ENCODE results near the gene TMEM229B.

The TMEM229B gene

DNA sequence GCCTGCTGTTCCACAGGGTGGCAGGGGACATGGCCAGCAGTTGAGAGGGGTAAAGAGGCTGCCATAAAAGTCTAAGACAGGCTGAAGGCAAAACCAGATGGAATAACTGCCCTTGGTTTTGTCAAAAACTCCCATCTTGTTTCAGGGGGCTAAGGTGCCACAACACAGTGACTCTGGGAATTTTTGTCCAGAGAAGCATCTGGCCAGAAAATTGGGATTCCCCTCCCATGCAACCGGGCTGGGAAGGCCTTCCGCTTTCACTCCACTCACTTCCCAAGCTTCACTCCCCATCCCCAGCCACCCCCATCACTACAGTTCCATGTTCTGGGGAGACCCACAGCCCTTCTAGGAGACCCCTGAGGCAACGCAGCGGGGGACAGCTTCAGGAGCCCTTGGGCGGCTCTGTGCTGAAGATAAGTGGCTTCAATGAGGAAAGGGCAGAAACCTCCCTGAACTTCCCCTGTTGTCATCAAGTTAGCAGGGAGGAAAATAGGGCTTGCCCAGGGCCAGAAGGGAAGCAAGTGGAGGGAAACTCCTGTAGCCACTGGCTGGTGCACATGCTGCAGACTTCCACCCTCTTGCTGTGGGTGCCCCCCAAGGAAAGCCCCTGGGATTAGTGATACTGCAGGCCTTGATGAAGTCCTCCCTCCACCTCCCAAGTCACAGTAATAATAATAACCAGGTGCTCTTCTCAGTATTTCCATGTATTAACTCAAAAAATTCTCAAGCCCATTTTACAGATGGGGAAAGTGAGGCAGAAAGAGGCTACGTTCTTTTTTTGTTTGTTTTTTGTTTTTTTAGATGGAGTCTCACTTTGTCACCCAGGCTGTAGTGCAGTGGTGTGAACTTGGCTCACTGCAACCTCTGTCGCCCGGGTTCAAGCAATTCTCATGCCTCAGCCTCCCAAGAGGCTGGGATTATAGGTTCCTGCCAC, 6.0 kb downstream of the TMEM229B start:
- Histone ChIP-seq H3K9me3 (ENCODE audit: control insufficient read depth, low read depth, low read length) (no peaks in the 10 kb centered on the region), H3K4me1 (ENCODE audit: control insufficient read depth, low read depth, low read length) (no peaks in the 10 kb centered on the region), H3K9ac (ENCODE audit: low read length) (no peak overlapping the region), H3K36me3 (ENCODE audit: control insufficient read depth, low read depth, low read length) (no peaks in the 10 kb centered on the region), H3K27ac (ENCODE audit: low read length) (no peak overlapping the region), H3K27me3 (ENCODE audit: control insufficient read depth, insufficient read depth, low read length) (no peaks in the 10 kb centered on the region), H3K4me3 (ENCODE audit: low read length) (no peak overlapping the region)

GRCh38 chr14:67480011-67480410, 8.5 kb downstream of the TMEM229B start:
- Histone ChIP-seq H3K27me3 (ENCODE audit: control insufficient read depth, insufficient read depth, low read length) (no peaks in the 10 kb centered on the region), H3K27ac (ENCODE audit: low read length) (no peak overlapping the region), H3K4me3 (ENCODE audit: low read length) (no peak overlapping the region), H3K36me3 (ENCODE audit: control insufficient read depth, low read depth, low read length) (no peaks in the 10 kb centered on the region), H3K9me3 (ENCODE audit: control insufficient read depth, low read depth, low read length) (no peaks in the 10 kb centered on the region), H3K9ac (ENCODE audit: low read length) (no peak overlapping the region), H3K4me1 (ENCODE audit: control insufficient read depth, low read depth, low read length) (no peaks in the 10 kb centered on the region)

GRCh38 chr14:67478800-67479084, 9.8 kb downstream of the TMEM229B start:
- H3K27me3 ChIP-seq (ENCODE audit: control insufficient read depth, insufficient read depth, low read length), result no peaks in the 10 kb centered on the region
- no peak overlapping the region for H3K9ac ChIP-seq (ENCODE audit: low read length)
- no peak overlapping the region for H3K4me3 ChIP-seq (ENCODE audit: low read length)
- H3K9me3 ChIP-seq (ENCODE audit: control insufficient read depth, low read depth, low read length), result no peaks in the 10 kb centered on the region
- no peaks in the 10 kb centered on the region for H3K36me3 ChIP-seq (ENCODE audit: control insufficient read depth, low read depth, low read length)
- H3K4me1 ChIP-seq (ENCODE audit: control insufficient read depth, low read depth, low read length), result no peaks in the 10 kb centered on the region
- H3K27ac ChIP-seq (ENCODE audit: low read length), result no peak overlapping the region

DNA sequence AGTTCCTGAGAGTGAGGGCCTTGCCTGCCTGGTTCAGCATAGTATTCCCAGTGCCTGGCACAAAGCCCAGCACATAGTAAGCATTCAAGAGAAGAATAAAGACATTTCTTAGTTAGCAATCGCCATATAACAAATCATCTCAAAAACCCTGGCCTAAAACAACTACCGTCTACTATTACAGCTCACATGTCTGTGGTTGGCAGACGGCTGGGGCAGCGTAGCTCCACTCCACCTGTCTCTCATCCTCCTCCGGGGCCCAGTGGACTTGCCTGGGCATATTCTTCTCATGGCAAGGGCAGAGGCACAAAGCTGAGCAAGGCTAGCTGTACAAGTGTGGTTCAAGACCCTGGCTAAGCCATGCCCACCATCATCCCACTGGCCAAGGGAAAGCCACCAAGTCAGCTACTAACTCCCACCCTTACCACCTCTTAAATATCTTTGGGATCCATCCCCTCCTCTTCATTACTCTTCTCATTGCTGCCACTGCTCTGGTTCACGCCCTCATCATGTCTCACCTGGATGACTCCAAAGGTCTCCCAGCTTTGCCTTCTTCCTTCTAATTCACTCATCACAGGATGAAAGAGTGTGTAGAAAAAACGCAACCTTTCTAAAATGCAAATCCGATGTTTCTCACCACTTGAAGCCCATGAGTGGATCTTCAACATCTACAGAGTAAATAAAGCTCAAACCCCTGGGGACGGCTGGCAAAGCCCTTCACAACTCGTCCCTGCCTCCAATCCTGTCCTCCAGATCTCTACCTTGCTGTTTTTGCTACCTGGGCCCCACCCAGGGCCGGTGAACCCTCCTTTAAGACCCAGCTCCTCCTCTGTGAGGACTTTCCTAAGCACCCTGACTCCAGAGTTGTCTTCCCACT, 10.4 kb downstream of the TMEM229B start:
- H3K9ac ChIP-seq (ENCODE audit: low read length), result no peak overlapping the region
- no peaks in the 10 kb centered on the region for H3K4me1 ChIP-seq (ENCODE audit: control insufficient read depth, low read depth, low read length)
- no peaks in the 10 kb centered on the region for H3K36me3 ChIP-seq (ENCODE audit: control insufficient read depth, low read depth, low read length)
- H3K27ac ChIP-seq (ENCODE audit: low read length), result no peak overlapping the region
- H3K9me3 ChIP-seq (ENCODE audit: control insufficient read depth, low read depth, low read length), result no peaks in the 10 kb centered on the region
- no peak overlapping the region for H3K4me3 ChIP-seq (ENCODE audit: low read length)
- H3K27me3 ChIP-seq (ENCODE audit: control insufficient read depth, insufficient read depth, low read length), result no peaks in the 10 kb centered on the region

DNA sequence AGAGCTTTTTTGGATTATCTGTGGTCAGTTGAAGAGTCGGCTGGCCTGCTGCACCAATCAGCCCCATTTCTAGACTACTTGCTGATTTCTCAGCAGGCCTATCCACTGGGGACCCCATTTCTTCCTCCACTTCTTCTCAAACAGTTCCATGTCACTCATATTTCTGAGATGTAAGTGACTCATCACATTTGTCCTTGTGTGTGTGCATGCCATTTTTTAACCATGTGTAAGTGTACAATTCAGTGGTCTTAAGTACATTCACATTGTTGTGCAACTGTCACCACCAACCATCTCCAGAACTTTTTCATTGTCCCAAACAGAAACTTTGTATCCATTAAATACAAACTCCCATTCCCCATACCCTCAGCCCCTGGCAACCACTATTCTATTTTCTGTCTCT, 14.2 kb downstream of the TMEM229B start:
- H3K36me3 ChIP-seq (ENCODE audit: control insufficient read depth, low read depth, low read length), result no peaks in the 10 kb centered on the region
- H3K27me3 ChIP-seq (ENCODE audit: control insufficient read depth, insufficient read depth, low read length), result no peaks in the 10 kb centered on the region
- no peaks in the 10 kb centered on the region for H3K4me1 ChIP-seq (ENCODE audit: control insufficient read depth, low read depth, low read length)
- no peak overlapping the region for H3K9ac ChIP-seq (ENCODE audit: low read length)
- no peak overlapping the region for H3K27ac ChIP-seq (ENCODE audit: low read length)
- no peak overlapping the region for H3K4me3 ChIP-seq (ENCODE audit: low read length)
- no peaks in the 10 kb centered on the region for H3K9me3 ChIP-seq (ENCODE audit: control insufficient read depth, low read depth, low read length)

DNA sequence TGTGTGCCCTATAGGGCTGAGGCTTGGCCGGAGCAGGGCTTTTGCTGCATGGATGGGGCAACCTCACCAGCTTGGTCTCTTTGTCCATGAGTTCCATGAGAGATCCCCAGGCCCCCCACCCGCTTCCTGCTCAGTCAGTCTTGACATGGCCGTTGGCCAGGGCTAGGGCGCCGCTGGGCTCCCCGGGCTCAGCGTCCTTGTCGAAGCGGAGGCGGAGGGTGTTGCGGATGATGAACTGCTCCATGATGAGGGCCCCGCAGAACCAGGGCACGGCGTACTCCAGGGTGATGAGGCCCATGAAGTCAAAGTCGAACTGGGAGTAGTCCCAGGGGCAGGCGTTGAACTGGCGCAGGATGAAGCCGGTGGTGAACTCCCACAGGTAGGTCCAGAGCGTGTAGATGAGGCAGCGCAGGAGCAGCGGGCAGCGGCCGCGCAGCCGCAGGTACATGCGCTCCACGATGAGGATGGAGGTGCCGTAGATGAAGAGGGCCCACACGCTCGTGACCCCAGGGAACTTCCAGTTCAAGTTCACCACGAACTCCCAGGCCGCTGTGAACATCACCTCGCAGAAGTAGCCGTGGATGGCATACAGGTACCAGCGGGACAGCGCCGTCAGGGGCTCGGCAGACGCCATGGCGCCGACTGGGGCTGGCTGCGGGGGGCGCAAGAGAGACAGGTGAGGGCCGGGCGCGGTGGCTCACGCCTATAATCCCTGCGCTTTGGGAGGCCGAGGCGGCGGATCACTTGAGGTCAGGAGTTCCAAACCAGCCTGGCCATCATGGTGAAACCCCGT, 15.0 kb downstream of the TMEM229B start:
- Histone ChIP-seq H3K9me3 (ENCODE audit: control insufficient read depth, low read depth, low read length) (no peaks in the 10 kb centered on the region), H3K27ac (ENCODE audit: low read length) (no peak overlapping the region), H3K4me3 (ENCODE audit: low read length) (no peak overlapping the region), H3K27me3 (ENCODE audit: control insufficient read depth, insufficient read depth, low read length) (no peaks in the 10 kb centered on the region), H3K9ac (ENCODE audit: low read length) (no peak overlapping the region), H3K36me3 (ENCODE audit: control insufficient read depth, low read depth, low read length) (no peaks in the 10 kb centered on the region), H3K4me1 (ENCODE audit: control insufficient read depth, low read depth, low read length) (no peaks in the 10 kb centered on the region)

- H3K36me3 ChIP-seq (ENCODE audit: control insufficient read depth, low read depth, low read length), result no peaks in the 10 kb centered on the region
- no peak overlapping the region for H3K27ac ChIP-seq (ENCODE audit: low read length)
- H3K9ac ChIP-seq (ENCODE audit: low read length), result no peak overlapping the region
- H3K4me3 ChIP-seq (ENCODE audit: low read length), result no peak overlapping the region
- H3K4me1 ChIP-seq (ENCODE audit: control insufficient read depth, low read depth, low read length), result no peaks in the 10 kb centered on the region
- H3K9me3 ChIP-seq (ENCODE audit: control insufficient read depth, low read depth, low read length), result no peaks in the 10 kb centered on the region
- H3K27me3 ChIP-seq (ENCODE audit: control insufficient read depth, insufficient read depth, low read length), result no peaks in the 10 kb centered on the region
These were observed 15.8 kb downstream of the TMEM229B start for GRCh38 chr14:67472726-67473125.

- H3K4me3 ChIP-seq (ENCODE audit: low read length), result no peak overlapping the region
- no peaks in the 10 kb centered on the region for H3K36me3 ChIP-seq (ENCODE audit: control insufficient read depth, low read depth, low read length)
- no peak overlapping the region for H3K27ac ChIP-seq (ENCODE audit: low read length)
- no peaks in the 10 kb centered on the region for H3K9me3 ChIP-seq (ENCODE audit: control insufficient read depth, low read depth, low read length)
- no peak overlapping the region for H3K9ac ChIP-seq (ENCODE audit: low read length)
- no peaks in the 10 kb centered on the region for H3K4me1 ChIP-seq (ENCODE audit: control insufficient read depth, low read depth, low read length)
- H3K27me3 ChIP-seq (ENCODE audit: control insufficient read depth, insufficient read depth, low read length), result no peaks in the 10 kb centered on the region
These were observed 18.6 kb downstream of the TMEM229B start for GRCh38 chr14:67469954-67470353.

DNA sequence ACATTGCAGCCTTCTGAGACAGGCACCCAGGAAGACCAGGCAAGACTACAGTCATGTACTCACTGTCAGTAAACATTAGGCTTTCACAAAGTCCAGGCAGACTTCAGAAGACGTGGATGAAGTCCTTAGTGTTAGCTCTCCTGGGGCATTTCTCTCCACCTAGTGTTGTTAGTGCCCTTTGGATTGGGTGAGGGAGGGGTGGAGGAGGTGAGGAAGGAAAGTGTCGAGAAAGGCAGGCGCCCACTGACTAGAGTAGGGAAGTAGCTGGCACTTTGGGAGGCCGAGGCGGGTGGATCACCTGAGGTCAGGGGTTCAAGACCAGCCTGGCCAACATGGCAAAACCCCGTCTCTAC, 20.2 kb downstream of the TMEM229B start:
- Histone ChIP-seq H3K36me3 (ENCODE audit: control insufficient read depth, low read depth, low read length) (no peaks in the 10 kb centered on the region), H3K9ac (ENCODE audit: low read length) (no peak overlapping the region)

DNA sequence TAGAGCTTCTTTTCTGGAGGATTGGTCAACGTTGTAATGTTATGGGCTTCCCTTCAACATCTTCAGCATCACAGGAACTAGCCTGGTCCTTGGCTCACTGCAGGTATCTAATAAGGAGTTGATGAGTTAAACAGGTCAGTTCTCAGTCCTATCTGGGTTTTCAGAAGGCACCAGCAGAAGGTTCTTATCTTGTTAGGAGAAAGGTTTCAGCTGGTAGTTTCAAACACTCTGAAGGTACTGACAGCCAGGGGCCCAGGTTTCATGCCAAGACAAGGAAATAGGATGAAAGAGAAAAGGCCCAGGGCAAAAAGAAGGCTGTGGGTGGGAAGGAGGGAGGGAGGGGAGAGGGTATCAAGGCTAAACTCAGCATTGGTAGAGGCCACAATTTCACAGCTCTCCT, 21.4 kb downstream of the TMEM229B start:
- Histone ChIP-seq H3K36me3 (ENCODE audit: control insufficient read depth, low read depth, low read length) (no peaks in the 10 kb centered on the region), H3K4me1 (ENCODE audit: control insufficient read depth, low read depth, low read length) (no peaks in the 10 kb centered on the region), H3K27me3 (ENCODE audit: control insufficient read depth, insufficient read depth, low read length) (no peaks in the 10 kb centered on the region), H3K4me3 (ENCODE audit: low read length) (no peak overlapping the region), H3K27ac (ENCODE audit: low read length) (no peak overlapping the region), H3K9ac (ENCODE audit: low read length) (no peak overlapping the region), H3K9me3 (ENCODE audit: control insufficient read depth, low read depth, low read length) (no peaks in the 10 kb centered on the region)

More for the DNA sequence above, 20.2 kb downstream of the TMEM229B start:
- H3K27ac ChIP-seq (ENCODE audit: low read length), result no peak overlapping the region
- no peak overlapping the region for H3K4me3 ChIP-seq (ENCODE audit: low read length)
- H3K4me1 ChIP-seq (ENCODE audit: control insufficient read depth, low read depth, low read length), result no peaks in the 10 kb centered on the region
- no peaks in the 10 kb centered on the region for H3K9me3 ChIP-seq (ENCODE audit: control insufficient read depth, low read depth, low read length)
- H3K27me3 ChIP-seq (ENCODE audit: control insufficient read depth, insufficient read depth, low read length), result no peaks in the 10 kb centered on the region

DNA sequence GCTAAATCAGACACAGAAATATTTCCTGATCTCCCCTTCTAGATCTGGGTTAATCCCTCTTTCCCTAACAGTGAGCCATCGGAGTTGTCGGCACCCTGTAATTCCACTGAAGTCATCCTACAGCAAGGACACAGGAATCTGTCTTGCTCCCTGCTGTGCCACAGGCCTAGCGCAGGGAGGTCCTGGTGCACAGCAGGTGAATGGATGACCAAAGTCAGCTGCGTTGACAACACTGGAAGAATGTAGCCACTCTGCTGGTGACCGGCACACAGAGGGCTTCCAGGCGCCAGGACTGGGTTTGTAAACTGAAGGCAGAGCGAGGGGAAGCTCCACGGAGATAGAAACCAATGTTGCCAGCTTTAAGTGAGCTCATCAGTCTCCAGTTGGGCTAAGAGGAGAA, 23.6 kb downstream of the TMEM229B start:
- no peaks in the 10 kb centered on the region for H3K9me3 ChIP-seq (ENCODE audit: control insufficient read depth, low read depth, low read length)
- H3K36me3 ChIP-seq (ENCODE audit: control insufficient read depth, low read depth, low read length), result no peaks in the 10 kb centered on the region
- H3K27me3 ChIP-seq (ENCODE audit: control insufficient read depth, insufficient read depth, low read length), result no peaks in the 10 kb centered on the region
- no peak overlapping the region for H3K9ac ChIP-seq (ENCODE audit: low read length)
- H3K4me1 ChIP-seq (ENCODE audit: control insufficient read depth, low read depth, low read length), result no peaks in the 10 kb centered on the region
- H3K27ac ChIP-seq (ENCODE audit: low read length), result no peak overlapping the region
- no peak overlapping the region for H3K4me3 ChIP-seq (ENCODE audit: low read length)
